GM21360 (cell line): ENCODE data around the gene GRID1.

Experiments
- ATAC-seq: cut with Tn5 transposase; IDR thresholded peaks from one replicate; pipeline ENCODE4 v1.9.1; 2021; ENCODE audit warnings: mild to moderate bottlenecking, moderate library complexity; ENCODE audit not compliant: unreplicated experiment

Gene GRID1

DNA sequence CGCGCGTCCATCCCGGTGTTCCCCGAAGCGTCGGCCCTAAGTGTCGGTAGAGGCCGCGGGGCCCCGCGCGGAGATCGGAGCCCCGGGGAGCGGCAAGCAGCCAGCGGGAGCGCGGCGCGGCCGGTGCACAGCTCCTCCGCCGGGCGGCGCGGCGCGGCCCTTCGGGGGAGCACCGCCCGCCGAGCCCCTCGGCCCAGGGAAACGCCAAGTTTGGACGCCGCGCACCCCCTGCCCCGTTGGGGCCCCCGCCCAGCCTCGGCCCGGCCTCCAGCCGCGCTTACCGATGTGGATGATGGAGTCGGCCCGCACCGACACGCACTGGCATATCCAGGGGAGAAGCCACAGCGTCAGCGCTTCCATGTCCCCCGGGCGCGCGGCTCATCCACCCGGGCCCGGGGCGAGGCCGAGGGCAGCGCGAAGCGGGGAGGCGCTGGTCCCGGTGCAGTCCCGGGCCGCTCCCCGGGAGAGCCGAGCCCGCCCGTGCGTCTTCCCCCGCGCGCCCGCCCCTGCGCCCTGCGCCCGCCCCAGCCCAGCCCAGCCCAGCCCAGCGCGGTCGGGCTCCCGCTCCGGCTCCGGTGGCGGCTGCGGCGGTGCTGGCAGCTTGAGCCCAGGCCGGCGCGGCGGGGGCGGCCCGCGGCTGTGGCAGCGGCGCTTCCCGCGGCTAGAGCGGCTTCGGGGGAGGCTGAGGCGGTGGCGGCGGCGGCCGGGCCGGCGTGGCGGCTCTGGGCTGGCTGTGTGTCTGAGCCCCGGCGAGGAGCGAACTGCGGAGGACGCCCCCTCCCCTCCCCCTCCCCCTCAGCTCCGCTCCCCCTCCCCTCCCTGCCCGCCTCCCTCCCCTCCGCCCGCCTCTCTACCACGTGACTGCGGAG is at the start of gene GRID1:
Gene GRID1 (minus strand): TSS at position 763 of the 869 bp plus-strand sequence.
- ATAC-seq, result peak; percentile 24

GRCh38 chr10:86415583-86415982 is 49.0 kb upstream of the GRID1 start:
- ATAC-seq, result no peak

- ATAC-seq, result no peak
These were observed 48.5 kb upstream of the GRID1 start for GRCh38 chr10:86415116-86415515.

- peak; percentile 71 for ATAC-seq
These were observed 46.6 kb upstream of the GRID1 start for GRCh38 chr10:86413046-86413728.

- ATAC-seq, result no peak
These were observed 45.4 kb upstream of the GRID1 start for GRCh38 chr10:86411852-86412560.

- peak; percentile 40 for ATAC-seq
These were observed 44.8 kb upstream of the GRID1 start for GRCh38 chr10:86411281-86411841.

- ATAC-seq, result no peak
These were observed 44.0 kb upstream of the GRID1 start for GRCh38 chr10:86410542-86411124.

- ATAC-seq, result no peak
These were observed 42.6 kb upstream of the GRID1 start for GRCh38 chr10:86409183-86409582.

GRCh38 chr10:86403183-86403797 is 36.7 kb upstream of the GRID1 start:
- no peak for ATAC-seq

DNA sequence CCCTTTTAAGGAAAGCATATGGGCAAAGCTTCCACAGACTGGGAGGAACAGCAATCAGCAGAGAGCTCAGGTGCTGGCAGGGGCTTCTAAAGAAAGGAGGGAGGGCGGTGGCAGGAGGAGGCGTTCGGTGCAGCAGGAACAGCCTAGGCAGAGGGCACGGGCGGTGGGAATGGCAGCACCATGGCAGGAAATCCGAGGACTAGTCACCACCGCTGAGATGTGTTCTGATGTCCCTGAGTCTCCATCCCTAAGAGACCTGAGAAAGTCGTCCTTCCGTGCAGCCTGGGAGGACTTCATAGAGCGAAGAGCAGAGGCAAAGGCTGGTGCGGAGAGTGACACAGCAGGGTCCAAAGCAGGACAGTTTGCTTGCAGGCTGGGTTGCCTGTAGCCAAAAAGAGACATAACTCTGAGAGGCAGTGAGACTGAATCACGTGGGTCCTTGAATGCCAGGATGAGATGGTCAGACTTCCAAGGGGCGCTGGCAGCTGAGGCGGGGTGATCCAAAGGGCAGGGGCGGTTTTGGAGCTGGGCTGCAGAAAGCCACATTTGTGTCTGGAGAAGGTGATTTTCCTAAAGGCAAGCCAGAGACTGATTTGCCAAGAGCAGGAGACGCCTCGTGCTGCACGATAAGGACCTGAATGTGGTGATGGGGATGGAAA is 35.8 kb upstream of the GRID1 start:
- no peak for ATAC-seq

GRCh38 chr10:86401588-86402282 is 35.1 kb upstream of the GRID1 start:
- ATAC-seq, result no peak

GRCh38 chr10:86400705-86401587 is 34.4 kb upstream of the GRID1 start:
- peak; percentile 38 for ATAC-seq

DNA sequence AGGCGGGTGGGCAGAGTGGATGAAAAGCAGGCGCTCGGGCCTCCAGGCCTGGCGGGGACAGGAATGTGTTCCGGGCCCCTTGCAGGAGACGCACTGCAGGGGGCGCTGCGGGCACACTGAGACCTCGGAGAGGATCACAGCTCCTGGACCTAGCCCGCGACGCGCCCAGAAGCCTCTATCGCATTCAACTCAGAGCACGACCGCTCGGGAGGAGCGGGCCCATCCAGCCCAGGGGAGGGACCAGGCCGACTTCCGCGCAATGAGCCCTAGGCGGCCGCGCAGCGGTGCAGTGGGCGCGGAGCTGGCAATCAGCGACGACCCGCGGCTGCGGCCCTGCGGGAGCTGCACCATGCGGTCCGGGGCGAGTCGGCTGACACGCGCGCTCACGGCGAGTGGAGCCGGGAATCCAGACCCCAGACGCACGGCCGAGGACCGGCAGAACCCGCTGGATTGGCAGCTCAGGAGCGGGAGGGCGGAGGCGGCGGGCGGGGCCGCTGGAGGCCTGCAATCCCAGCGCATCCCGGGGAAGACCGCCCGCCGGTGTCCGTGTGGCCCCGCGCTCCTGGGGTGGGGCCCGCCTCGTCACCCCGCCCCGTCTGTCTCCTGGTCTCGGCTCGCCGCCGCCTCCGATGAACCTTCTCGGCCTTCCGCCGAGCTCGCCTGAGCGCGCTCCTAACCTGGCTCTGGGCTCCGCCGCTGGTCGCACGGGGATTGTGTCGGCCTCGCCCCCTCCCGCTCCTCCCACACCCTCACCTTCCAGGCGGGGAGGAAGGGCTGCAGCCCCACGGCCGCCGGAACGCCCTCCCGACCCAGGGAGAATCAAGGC is 33.5 kb upstream of the GRID1 start:
- peak; percentile 80 for ATAC-seq

DNA sequence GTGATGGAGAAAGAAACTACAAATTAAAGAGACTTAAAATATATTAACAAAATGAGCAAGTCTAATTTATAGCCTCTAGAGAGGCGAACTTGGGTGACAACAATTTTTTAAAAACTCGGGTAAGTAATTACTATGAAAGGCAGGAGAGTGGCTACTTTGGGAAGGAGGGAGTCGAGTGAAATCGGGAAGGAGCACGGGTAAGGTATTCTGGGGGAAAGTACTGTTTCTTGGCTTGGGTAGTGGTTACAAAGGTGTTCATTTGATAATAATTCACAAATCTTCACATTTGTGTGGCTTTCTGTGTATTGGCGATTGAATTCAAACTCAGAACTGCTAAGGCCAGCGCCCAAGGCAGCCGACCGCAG is 32.9 kb upstream of the GRID1 start:
- ATAC-seq, result no peak

GRCh38 chr10:86397120-86397519 is 30.5 kb upstream of the GRID1 start:
- ATAC-seq, result no peak

DNA sequence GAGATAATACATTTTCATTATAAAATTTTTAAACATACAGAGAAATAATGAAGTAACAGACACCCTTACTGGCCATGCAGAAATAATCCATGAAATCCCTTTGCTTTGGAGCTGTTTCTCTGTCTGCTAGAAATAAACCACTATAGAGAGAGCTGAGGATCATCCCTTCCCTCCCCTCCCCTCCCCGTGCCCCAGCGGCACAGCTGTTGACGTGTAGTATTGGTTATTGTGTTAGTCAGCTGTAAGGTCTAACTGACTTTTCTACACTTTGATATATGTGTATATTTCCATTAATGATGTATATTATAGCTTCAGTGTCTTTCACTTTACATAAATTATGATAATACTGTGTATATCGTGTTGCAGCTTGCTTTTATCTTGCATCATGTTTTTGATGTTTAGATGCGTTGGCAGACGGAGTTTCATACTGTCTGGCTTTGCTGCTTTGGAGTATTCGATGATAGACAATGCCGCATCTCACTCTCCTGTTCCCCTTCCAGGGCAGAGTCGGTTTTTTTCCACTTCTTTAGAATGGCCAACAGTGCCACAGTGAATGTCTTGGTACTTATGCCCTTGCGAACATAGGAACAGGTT is 27.4 kb upstream of the GRID1 start:
- no peak for ATAC-seq

DNA sequence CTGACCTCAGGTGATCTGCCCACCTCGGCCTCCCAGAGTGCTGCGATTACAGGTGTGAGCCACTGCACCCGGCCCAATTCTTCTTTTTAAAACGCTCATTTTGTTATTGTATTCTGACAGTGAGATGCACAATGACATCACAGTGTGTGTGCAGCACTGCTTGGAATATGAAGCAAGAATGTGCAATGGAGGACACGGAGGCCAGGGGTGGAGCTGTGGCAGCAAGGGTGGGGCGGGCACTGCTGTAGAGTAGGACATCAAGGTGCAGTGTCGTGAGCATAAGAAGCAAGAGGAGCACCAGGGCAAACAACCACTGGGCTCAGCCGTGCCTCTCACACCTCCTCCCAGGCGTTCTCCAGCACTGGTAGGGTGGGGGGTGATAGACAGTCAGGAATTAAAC is 26.8 kb upstream of the GRID1 start:
- no peak for ATAC-seq
